Duodenal mucosa (tissue), 2 donors: ENCODE data around the gene SET.

ENCODE experiments used
- H3K27ac ChIP-seq: one replicate; pipeline ENCODE4 v1.7.0; 2013; ENCODE audit warnings: low read depth, low read length
- H3K27me3 ChIP-seq, 2 donors: one replicate each; pipeline ENCODE4 v1.7.0; 2013; ENCODE audit warnings: low read length in 2 of 2, control low read depth in 1 of 2; ENCODE audit not compliant: insufficient read depth in 2 of 2, control insufficient read depth in 1 of 2
- H3K36me3 ChIP-seq, 2 donors: one replicate each; pipeline ENCODE4 v1.7.0; 2013; ENCODE audit warnings: low read length in 2 of 2, control low read depth in 1 of 2; ENCODE audit not compliant: insufficient read depth in 2 of 2, control insufficient read depth in 1 of 2
- H3K4me1 ChIP-seq, 2 donors: one replicate each; pipeline ENCODE4 v1.7.0; 2013; ENCODE audit warnings: low read length in 2 of 2, control low read depth in 1 of 2; ENCODE audit not compliant: insufficient read depth in 2 of 2, control insufficient read depth in 1 of 2
- H3K4me3 ChIP-seq, 2 donors: one replicate each; pipeline ENCODE4 v1.7.0; 2013; ENCODE audit warnings: low read length in 2 of 2, low read depth in 1 of 2
- H3K9ac ChIP-seq, 2 donors: one replicate each; pipeline ENCODE4 v1.7.0; 2013; ENCODE audit warnings: low read length in 2 of 2, low read depth in 1 of 2
- H3K9me3 ChIP-seq, 2 donors: one replicate each; pipeline ENCODE4 v1.7.0; 2013; ENCODE audit warnings: low read length in 2 of 2, control low read depth in 1 of 2; ENCODE audit not compliant: control insufficient read depth in 1 of 2

Gene SET

GRCh38 chr9:128720841-128721486, 31.9 kb downstream of the SET start:
- Histone ChIP-seq H3K4me3 (no peak overlapping the region), H3K27ac (no peak overlapping the region)

DNA sequence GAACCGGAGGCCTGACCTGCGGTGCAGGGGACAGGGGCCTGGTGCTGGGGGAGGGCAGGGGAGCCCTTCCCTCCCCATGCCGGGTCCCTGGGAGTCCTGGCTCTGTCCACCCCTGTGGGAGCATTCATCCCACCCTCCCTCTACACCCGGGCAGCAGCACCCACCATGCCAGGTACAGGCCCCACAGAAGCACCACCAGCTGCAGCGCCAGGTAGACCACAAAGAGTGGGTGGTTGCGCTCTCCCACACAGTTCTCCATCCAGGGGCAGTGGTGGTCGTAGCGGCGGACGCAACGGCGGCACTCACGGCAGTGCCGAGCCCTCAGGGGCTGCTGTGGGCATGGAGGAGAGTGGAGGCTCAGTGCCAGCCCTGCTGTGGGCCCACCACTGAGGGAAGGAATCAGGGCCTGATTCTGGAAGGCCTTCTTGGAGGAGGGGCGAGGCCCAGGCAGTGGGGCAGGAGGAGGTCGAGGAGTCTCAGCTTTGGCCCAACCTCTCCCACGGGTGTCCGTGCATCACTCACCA, 32.5 kb downstream of the SET start:
- Histone ChIP-seq H3K27me3 (no peaks in the 10 kb centered on the region), H3K9me3 (no peaks in the 10 kb centered on the region), H3K36me3 (peaks cover 3 to 16% of the 10 kb centered on the region in 2 donors), H3K9ac (no peak overlapping the region), H3K4me1 (peaks cover 17 to 25% of the 10 kb centered on the region in 2 donors), H3K4me3 (no peak overlapping the region), H3K27ac (no peak overlapping the region)

More at GRCh38 chr9:128720841-128721486, 31.9 kb downstream of the SET start:
- Histone ChIP-seq H3K4me1 (peaks cover 17 to 25% of the 10 kb centered on the region in 2 donors), H3K9me3 (no peaks in the 10 kb centered on the region), H3K36me3 (peaks cover 3 to 16% of the 10 kb centered on the region in 2 donors), H3K9ac (no peak overlapping the region), H3K27me3 (no peaks in the 10 kb centered on the region)

GRCh38 chr9:128722380-128723351, 33.6 kb downstream of the SET start:
- H3K4me3 ChIP-seq, result peak overlapping the region; percentile 71 to 98
- no peak overlapping the region for H3K27ac ChIP-seq
- no peaks in the 10 kb centered on the region for H3K9me3 ChIP-seq
- H3K4me1 ChIP-seq, result peaks cover 17 to 25% of the 10 kb centered on the region in 2 donors
- no peaks in the 10 kb centered on the region for H3K27me3 ChIP-seq
- H3K36me3 ChIP-seq, result peaks cover 3 to 16% of the 10 kb centered on the region in 2 donors
- peak overlapping the region; percentile 48 to 84 for H3K9ac ChIP-seq

GRCh38 chr9:128723352-128723865, 34.4 kb downstream of the SET start:
- Histone ChIP-seq H3K9ac (peak overlapping the region; percentile 84), H3K36me3 (peaks cover 3 to 16% of the 10 kb centered on the region in 2 donors), H3K27me3 (no peaks in the 10 kb centered on the region), H3K4me1 (peaks cover 17 to 25% of the 10 kb centered on the region in 2 donors), H3K27ac (no peak overlapping the region), H3K4me3 (peak overlapping the region; percentile 71 to 98), H3K9me3 (no peaks in the 10 kb centered on the region)

GRCh38 chr9:128723866-128724743, 35.1 kb downstream of the SET start, which contains the start of gene ZDHHC12:
TSS of gene ZDHHC12 (minus strand) at chr9:128724127. CDS start at chr9:128724093, 34 bp downstream.
- no peaks in the 10 kb centered on the region for H3K27me3 ChIP-seq
- no peaks in the 10 kb centered on the region for H3K9me3 ChIP-seq
- peak within 1 kb of the TSS; percentile 84 for H3K9ac ChIP-seq
- peaks cover 3 to 16% of the 10 kb centered on the region in 2 donors for H3K36me3 ChIP-seq
- no peak within 1 kb of the TSS for H3K27ac ChIP-seq
- peak within 1 kb of the TSS; percentile 72 to 98 for H3K4me3 ChIP-seq
- peaks cover 17 to 25% of the 10 kb centered on the region in 2 donors for H3K4me1 ChIP-seq

GRCh38 chr9:128724744-128725211, 35.8 kb downstream of the SET start:
- H3K9ac ChIP-seq, result peak overlapping the region; percentile 36 to 69
- H3K9me3 ChIP-seq, result no peaks in the 10 kb centered on the region
- no peaks in the 10 kb centered on the region for H3K27me3 ChIP-seq
- peaks cover 17 to 22% of the 10 kb centered on the region in 2 donors for H3K4me1 ChIP-seq
- H3K27ac ChIP-seq, result no peak overlapping the region
- peak overlapping the region; percentile 72 to 98 for H3K4me3 ChIP-seq
- peaks cover 3 to 16% of the 10 kb centered on the region in 2 donors for H3K36me3 ChIP-seq

DNA sequence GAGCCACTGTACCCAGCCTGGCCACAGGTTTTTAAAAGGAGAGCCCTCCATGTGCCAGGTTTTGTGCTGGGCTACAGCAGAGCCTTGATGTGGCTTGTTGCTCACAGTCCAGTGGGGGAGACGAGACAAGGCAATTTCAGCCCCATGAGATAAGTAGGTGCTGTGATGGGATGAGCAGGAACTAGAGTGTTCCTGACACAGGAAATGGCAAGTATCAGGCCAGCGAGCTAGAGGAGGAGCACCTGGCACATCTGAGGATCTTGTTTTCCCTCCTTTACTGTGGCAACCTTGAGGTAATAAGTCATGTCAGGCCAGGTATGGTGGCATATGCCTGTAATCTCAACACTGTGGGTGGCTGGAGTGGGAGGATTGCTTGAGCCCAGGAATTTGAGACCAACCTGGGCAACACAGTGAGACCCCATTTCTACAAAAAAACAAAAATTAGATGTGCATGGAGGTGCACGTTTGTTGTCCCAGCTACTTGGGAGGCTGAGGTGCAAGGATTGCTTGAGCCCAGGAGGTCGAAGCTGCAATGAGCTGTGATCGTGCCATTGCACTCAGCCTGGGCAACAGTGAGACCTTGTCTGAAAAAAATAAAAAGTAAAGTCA, 38.7 kb downstream of the SET start:
- peaks cover 14 to 18% of the 10 kb centered on the region in 2 donors for H3K4me1 ChIP-seq
- H3K27me3 ChIP-seq, result no peaks in the 10 kb centered on the region
- H3K4me3 ChIP-seq, result no peak overlapping the region
- H3K27ac ChIP-seq, result no peak overlapping the region
- H3K9me3 ChIP-seq, result no peaks in the 10 kb centered on the region
- H3K9ac ChIP-seq, result no peak overlapping the region
- H3K36me3 ChIP-seq, result peaks cover 0 to 24% of the 10 kb centered on the region in 2 donors

DNA sequence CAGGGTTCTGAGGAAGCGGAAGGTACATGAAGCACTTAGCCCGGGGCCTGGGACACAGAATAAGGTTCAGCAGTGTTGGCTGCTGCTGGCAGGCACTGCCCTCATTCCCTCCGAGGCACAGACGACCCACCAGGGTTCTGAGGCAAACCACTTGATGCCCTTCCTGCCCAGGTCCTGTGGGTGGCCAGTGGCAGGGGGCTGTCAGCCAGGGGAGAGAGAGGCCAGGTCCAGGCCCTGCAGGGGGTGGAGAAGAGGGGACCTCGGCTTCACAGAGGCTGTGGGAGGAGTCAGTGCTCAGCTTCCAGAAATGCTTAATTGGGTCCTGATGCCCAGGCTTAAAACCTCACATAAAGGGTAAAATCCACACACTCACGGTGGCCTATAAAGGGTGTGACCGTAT, 39.3 kb downstream of the SET start:
- Histone ChIP-seq H3K36me3 (peaks cover 0 to 29% of the 10 kb centered on the region in 2 donors), H3K27me3 (no peaks in the 10 kb centered on the region), H3K9ac (no peak overlapping the region), H3K9me3 (no peaks in the 10 kb centered on the region), H3K4me1 (peaks cover 8 to 14% of the 10 kb centered on the region in 2 donors), H3K4me3 (no peak overlapping the region), H3K27ac (no peak overlapping the region)

DNA sequence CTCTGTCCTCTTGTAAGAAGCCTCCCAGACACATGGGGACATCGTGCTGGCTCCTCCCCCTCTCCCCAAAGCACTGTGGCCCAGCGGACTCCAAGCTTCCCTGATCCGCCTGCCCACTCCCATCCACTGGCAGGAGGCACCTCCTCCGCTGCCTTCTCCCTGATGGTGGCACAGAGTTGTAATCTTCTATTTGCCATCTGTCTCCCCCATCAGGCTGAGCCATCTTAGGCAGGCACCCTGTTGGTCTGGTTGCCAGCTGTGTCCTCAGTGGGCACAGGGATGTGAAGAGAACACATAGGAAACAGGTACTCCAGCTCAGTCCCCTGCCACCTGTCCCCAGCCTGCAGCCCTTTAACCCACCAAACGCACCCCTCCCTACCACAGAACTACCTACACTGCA, 40.3 kb downstream of the SET start:
- no peak overlapping the region for H3K4me3 ChIP-seq
- H3K4me1 ChIP-seq, result peaks cover 4 to 11% of the 10 kb centered on the region in 2 donors
- no peak overlapping the region for H3K9ac ChIP-seq
- no peaks in the 10 kb centered on the region for H3K9me3 ChIP-seq
- no peak overlapping the region for H3K27ac ChIP-seq
- no peaks in the 10 kb centered on the region for H3K27me3 ChIP-seq
- peaks cover 0 to 31% of the 10 kb centered on the region in 2 donors for H3K36me3 ChIP-seq
